WTC11 (cell line): ENCODE results near the gene TESK2. TPM values are rescaled to one million over a fixed set of nuclear protein-coding genes. Genes with fewer than 3 reads are reported as not detected.
"Not testable (repeated sequence)": the region's sequence is repeated elsewhere in the genome, so short reads cannot be mapped to it uniquely, and the experiment has no call there.

Source experiments
- ATAC-seq: fragments of 200-7000 bp; cut with Tn5 transposase; 2 replicates; pipeline ENCODE4 v1.10.0; 2021; ENCODE audit warnings: mild to moderate bottlenecking, moderate library complexity
- CTCF ChIA-PET: fragments of 300-600 bp; sonication (Branson Sonifier 250); formaldehyde crosslinking; loops from one replicate; lab custom pipeline; 2021; ENCODE audit warnings: antibody characterized with exemption; lab: Charles Lee
- POLR2A ChIA-PET: fragments of 350-600 bp; sonication (Branson Sonifier 250); formaldehyde crosslinking; loops from one replicate; lab custom pipeline; 2021; ENCODE audit warnings: antibody characterized with exemption; lab: Charles Lee
- DNase-seq: peaks from one replicate; pipeline ENCODE4 v3.0.0; 2021; ENCODE audit warnings: low spot score
- H3K27ac Mint-ChIP-seq: 2 replicates; pipeline ENCODE4 v1.8.0; 2021; ENCODE audit warnings: mixed read lengths
- H3K27me3 Mint-ChIP-seq: 2 replicates; pipeline ENCODE4 v1.8.0; 2021; ENCODE audit warnings: low read depth, mild to moderate bottlenecking, moderate library complexity, mixed read lengths
- H3K36me3 Mint-ChIP-seq: 2 replicates; pipeline ENCODE4 v1.8.0; 2021; ENCODE audit warnings: mixed read lengths
- H3K4me1 Mint-ChIP-seq: 2 replicates; pipeline ENCODE4 v1.8.0; 2022; ENCODE audit warnings: mixed read lengths
- H3K4me3 Mint-ChIP-seq: 2 replicates; pipeline ENCODE4 v1.8.0; 2021; ENCODE audit warnings: mild to moderate bottlenecking, moderate library complexity, mixed read lengths
- H3K9me3 Mint-ChIP-seq: 2 replicates; pipeline ENCODE4 v1.8.0; 2021; ENCODE audit warnings: mixed read lengths
- CREB1 ChIP-seq: sonication (generic); formaldehyde crosslinking; IDR thresholded peaks from 2 replicates; pipeline ENCODE4 v1.8.0; 2023; ENCODE audit warnings: mild to moderate bottlenecking, missing genetic modification reagents
- EMX1 ChIP-seq: fragments of 250-450 bp; sonication (Bioruptor Pico); IDR thresholded peaks from 2 replicates; pipeline ENCODE4 v1.8.0; 2021; ENCODE audit warnings: mild to moderate bottlenecking
- GRHL2 ChIP-seq: fragments of 250-450 bp; sonication (Bioruptor Pico); IDR thresholded peaks from 2 replicates; pipeline ENCODE4 v1.8.0; 2022; ENCODE audit warnings: mild to moderate bottlenecking, moderate library complexity; ENCODE audit not compliant: insufficient replicate concordance, severe bottlenecking
- HMGA2 ChIP-seq: fragments of 250-450 bp; sonication (Bioruptor Pico); IDR thresholded peaks from 2 replicates; pipeline ENCODE4 v1.4.0; 2021; ENCODE audit warnings: mild to moderate bottlenecking, moderate library complexity
- JUN ChIP-seq: sonication (generic); formaldehyde crosslinking; IDR thresholded peaks from 2 replicates; pipeline ENCODE4 v1.8.0; 2023; ENCODE audit warnings: mild to moderate bottlenecking, missing genetic modification reagents
- NFE2L1 ChIP-seq: sonication (generic); formaldehyde crosslinking; IDR thresholded peaks from 2 replicates; pipeline ENCODE4 v1.8.1; 2023; ENCODE audit warnings: missing genetic modification reagents
- NFYB ChIP-seq: sonication (generic); formaldehyde crosslinking; conservative IDR thresholded peaks from 2 replicates; pipeline ENCODE4 v1.8.0; 2022; ENCODE audit warnings: low read depth, missing genetic modification reagents
- OVOL2 ChIP-seq: fragments of 250-450 bp; sonication (Bioruptor Pico); IDR thresholded peaks from 2 replicates; pipeline ENCODE4 v1.9.0; 2021; ENCODE audit warnings: mild to moderate bottlenecking, borderline replicate concordance
- PRRX2 ChIP-seq: fragments of 250-450 bp; sonication (Bioruptor Pico); IDR thresholded peaks from 2 replicates; pipeline ENCODE4 v1.8.0; 2021; ENCODE audit warnings: mild to moderate bottlenecking
- RORB ChIP-seq: fragments of 250-450 bp; sonication (Bioruptor Pico); IDR thresholded peaks from 2 replicates; pipeline ENCODE4 v1.9.0; 2021; ENCODE audit warnings: mild to moderate bottlenecking
- SMAD3 ChIP-seq: sonication (generic); formaldehyde crosslinking; IDR thresholded peaks from 2 replicates; pipeline ENCODE4 v1.8.0; 2022; ENCODE audit warnings: missing genetic modification reagents, mild to moderate bottlenecking, borderline replicate concordance
- TCF7 ChIP-seq: sonication (generic); formaldehyde crosslinking; IDR thresholded peaks from 2 replicates; pipeline ENCODE4 v1.8.0; 2022; ENCODE audit warnings: mild to moderate bottlenecking, low read depth, missing genetic modification reagents, moderate library complexity
- ZNF232 ChIP-seq: sonication (generic); formaldehyde crosslinking; IDR thresholded peaks from 2 replicates; pipeline ENCODE4 v1.8.0; 2022; ENCODE audit warnings: mild to moderate bottlenecking, missing genetic modification reagents
- ZNF396 ChIP-seq: fragments of 250-450 bp; sonication (Bioruptor Pico); IDR thresholded peaks from 2 replicates; pipeline ENCODE4 v1.8.0; 2021; ENCODE audit warnings: mild to moderate bottlenecking, moderate library complexity, borderline replicate concordance
- ZNF671 ChIP-seq: fragments of 250-450 bp; sonication (Bioruptor Pico); IDR thresholded peaks from 2 replicates; pipeline ENCODE4 v1.8.0; 2021; ENCODE audit warnings: mild to moderate bottlenecking
- total RNA-seq: library from RNA; stranded (reverse); gene quantifications from 3 replicates; pipeline ENCODE4 v1.2.3, GENCODE V29; 2021
- TF ChIP-seq, protein P1 (sequence below): sonication (generic); formaldehyde crosslinking; IDR thresholded peaks from 2 replicates; pipeline ENCODE4 v1.8.1; 2023; ENCODE audit warnings: mild to moderate bottlenecking, missing genetic modification reagents
- TF ChIP-seq, protein P2 (sequence below): sonication (generic); formaldehyde crosslinking; conservative IDR thresholded peaks from 2 replicates; pipeline ENCODE4 v1.8.1; 2022; ENCODE audit warnings: mild to moderate bottlenecking, missing genetic modification reagents
- TF ChIP-seq, protein P3 (sequence below): sonication (generic); formaldehyde crosslinking; IDR thresholded peaks from 2 replicates; pipeline ENCODE4 v1.8.1; 2022; ENCODE audit warnings: low read depth, mild to moderate bottlenecking, moderate library complexity, missing genetic modification reagents, borderline replicate concordance
- TF ChIP-seq, protein P4 (sequence below): sonication (generic); formaldehyde crosslinking; IDR thresholded peaks from 2 replicates; pipeline ENCODE4 v1.8.1; 2022; ENCODE audit warnings: missing genetic modification reagents, borderline replicate concordance
- TF ChIP-seq, protein P5 (sequence below): sonication (generic); formaldehyde crosslinking; IDR thresholded peaks from 2 replicates; pipeline ENCODE4 v1.8.0; 2023; ENCODE audit warnings: mild to moderate bottlenecking, missing genetic modification reagents

TESK2 gene
- total RNA-seq, 1 experiment from 2014 or later, result 13.3 TPM

DNA sequence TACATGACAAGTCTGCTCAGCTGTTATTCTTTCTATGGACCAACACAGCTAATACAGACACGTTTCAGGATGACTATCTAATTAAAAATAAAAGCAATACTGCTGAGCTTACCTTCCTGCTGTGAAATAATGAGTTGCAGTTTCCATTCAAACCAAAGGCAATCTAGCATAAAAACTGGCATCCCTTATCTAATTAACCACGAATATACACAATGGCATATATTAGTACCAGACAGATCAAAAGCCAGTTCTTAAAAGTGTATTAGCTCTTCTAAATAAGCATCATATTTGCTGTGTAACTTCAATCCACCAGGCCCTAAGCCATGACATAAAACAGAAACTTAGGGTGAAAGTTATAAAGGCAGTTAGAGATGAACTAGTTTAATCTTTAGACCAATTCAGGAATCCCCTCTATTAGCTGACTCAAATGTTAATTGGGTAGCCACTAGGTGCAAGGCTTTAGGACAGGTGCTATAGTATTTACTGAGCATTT is 20.6 kb downstream of the TESK2 start:
- ChIA-PET POLR2A (no interaction called here), CTCF (interaction anchor here (1.2 kb wide), 1 partner anchor 110 kb away, joined by 4 read pairs; no protein-coding TSS in a partner anchor)
- Mint-ChIP-seq H3K4me3 (no peak overlapping the region), H3K27me3 (no peaks in the 10 kb centered on the region), H3K36me3 (no peaks in the 10 kb centered on the region), H3K9me3 (no peaks in the 10 kb centered on the region), H3K4me1 (no peaks in the 10 kb centered on the region), H3K27ac (no peak overlapping the region)
- TF ChIP-seq CREB1 (CRISPR knock-in tag) (no peak), SMAD3 (no peak), OVOL2 (CRISPR knock-in tag) (no peak), HMGA2 (CRISPR knock-in tag) (no peak), EMX1 (CRISPR knock-in tag) (no peak)
- TF ChIP-seq, protein P1, sequence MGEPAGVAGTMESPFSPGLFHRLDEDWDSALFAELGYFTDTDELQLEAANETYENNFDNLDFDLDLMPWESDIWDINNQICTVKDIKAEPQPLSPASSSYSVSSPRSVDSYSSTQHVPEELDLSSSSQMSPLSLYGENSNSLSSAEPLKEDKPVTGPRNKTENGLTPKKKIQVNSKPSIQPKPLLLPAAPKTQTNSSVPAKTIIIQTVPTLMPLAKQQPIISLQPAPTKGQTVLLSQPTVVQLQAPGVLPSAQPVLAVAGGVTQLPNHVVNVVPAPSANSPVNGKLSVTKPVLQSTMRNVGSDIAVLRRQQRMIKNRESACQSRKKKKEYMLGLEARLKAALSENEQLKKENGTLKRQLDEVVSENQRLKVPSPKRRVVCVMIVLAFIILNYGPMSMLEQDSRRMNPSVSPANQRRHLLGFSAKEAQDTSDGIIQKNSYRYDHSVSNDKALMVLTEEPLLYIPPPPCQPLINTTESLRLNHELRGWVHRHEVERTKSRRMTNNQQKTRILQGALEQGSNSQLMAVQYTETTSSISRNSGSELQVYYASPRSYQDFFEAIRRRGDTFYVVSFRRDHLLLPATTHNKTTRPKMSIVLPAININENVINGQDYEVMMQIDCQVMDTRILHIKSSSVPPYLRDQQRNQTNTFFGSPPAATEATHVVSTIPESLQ (CRISPR knock-in tag), result no peak
- TF ChIP-seq, protein P2, sequence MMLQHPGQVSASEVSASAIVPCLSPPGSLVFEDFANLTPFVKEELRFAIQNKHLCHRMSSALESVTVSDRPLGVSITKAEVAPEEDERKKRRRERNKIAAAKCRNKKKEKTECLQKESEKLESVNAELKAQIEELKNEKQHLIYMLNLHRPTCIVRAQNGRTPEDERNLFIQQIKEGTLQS, result no peak
- TF ChIP-seq, protein P3, sequence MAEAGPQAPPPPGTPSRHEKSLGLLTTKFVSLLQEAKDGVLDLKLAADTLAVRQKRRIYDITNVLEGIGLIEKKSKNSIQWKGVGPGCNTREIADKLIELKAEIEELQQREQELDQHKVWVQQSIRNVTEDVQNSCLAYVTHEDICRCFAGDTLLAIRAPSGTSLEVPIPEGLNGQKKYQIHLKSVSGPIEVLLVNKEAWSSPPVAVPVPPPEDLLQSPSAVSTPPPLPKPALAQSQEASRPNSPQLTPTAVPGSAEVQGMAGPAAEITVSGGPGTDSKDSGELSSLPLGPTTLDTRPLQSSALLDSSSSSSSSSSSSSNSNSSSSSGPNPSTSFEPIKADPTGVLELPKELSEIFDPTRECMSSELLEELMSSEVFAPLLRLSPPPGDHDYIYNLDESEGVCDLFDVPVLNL (CRISPR knock-in tag), result no peak
- no peak for ATAC-seq
- no peak for DNase-seq

DNA sequence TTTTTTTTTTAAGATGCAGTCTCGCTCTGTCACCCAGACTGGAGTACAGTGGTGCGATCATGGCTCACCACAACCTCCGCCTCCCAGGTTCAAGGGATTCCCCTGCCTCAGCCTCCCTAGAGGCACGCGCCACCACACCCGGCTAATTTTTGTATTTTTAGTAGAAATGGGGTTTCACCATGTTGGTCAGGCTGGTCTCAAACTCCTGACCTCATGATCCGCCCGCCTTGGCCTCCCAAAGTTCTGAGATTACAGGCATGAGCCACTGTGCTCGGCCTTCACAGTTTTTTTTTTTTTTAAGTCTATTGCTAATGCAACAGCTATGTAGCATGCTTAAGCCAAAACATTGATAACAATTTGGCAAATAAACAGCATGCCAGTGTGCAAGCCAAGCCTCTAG is 23.6 kb downstream of the TESK2 start:
- H3K27me3 Mint-ChIP-seq, DNase-seq, H3K4me1 Mint-ChIP-seq, H3K4me3 Mint-ChIP-seq, CTCF ChIA-PET, H3K36me3 Mint-ChIP-seq, H3K9me3 Mint-ChIP-seq, ATAC-seq, H3K27ac Mint-ChIP-seq: not testable (repeated sequence)
- POLR2A ChIA-PET, result interaction anchor here (0.7 kb wide), 1 partner anchor 12 kb away, joined by 6 read pairs; no protein-coding TSS in a partner anchor

DNA sequence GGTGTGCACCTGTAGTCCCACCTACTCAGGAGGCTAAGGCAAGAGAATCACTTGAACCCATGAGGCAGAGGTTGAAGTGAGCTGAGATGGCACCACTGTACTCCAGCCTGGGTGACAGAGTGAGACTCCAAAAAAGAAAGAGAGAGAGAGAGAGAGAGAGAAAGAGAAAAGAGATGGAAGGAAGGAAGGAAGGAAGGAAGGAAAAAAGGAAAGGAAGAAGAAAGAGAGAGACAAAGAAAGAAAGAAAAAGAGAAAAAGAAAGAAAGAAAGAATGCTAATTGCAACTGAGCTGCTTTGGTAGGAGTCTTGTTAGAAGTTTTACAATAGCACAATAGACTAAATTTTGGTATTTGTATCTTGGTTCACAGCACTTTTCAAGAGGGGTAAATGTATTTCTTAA is 25.7 kb downstream of the TESK2 start:
- no peak overlapping the region for H3K27ac Mint-ChIP-seq
- CTCF ChIA-PET, result no interaction called here
- TF ChIP-seq JUN, result no peak
- no peaks in the 10 kb centered on the region for H3K4me1 Mint-ChIP-seq
- no peak overlapping the region for H3K4me3 Mint-ChIP-seq
- H3K9me3 Mint-ChIP-seq, result no peaks in the 10 kb centered on the region
- H3K27me3 Mint-ChIP-seq, result no peaks in the 10 kb centered on the region
- no peak for DNase-seq
- POLR2A ChIA-PET, result no interaction called here
- ATAC-seq, result no peak
- H3K36me3 Mint-ChIP-seq, result no peaks in the 10 kb centered on the region

DNA sequence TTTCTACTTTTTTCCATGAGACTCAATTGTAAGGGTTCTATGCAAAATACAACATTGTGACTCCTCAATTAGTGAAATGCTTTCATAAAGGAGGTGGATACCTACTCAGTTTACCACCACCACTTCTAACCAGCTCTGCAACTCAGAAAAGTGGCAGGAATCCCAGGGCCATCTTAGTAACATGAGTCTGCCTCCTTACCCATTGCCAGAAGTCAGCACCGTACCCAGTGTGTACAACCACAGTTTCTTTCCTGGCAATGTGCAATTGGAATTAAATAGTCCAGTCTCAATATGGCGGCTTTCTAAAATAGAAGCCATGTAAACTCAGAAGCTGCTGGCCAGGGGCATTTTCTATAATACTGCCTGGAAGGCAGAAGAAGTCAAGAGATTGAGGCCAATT is 32.1 kb downstream of the TESK2 start:
- Mint-ChIP-seq H3K27me3 (no peaks in the 10 kb centered on the region), H3K36me3 (no peaks in the 10 kb centered on the region), H3K4me1 (peaks cover 16% of the 10 kb centered on the region), H3K4me3 (no peak overlapping the region), H3K9me3 (no peaks in the 10 kb centered on the region), H3K27ac (no peak overlapping the region)
- ATAC-seq, result no peak
- TF ChIP-seq TCF7 (CRISPR knock-in tag) (no peak), NFYB (no peak), RORB (no peak), EMX1 (CRISPR knock-in tag) (no peak), PRRX2 (CRISPR knock-in tag) (no peak), ZNF396 (no peak), NFE2L1 (CRISPR knock-in tag) (no peak), ZNF671 (no peak), GRHL2 (CRISPR knock-in tag) (no peak), ZNF232 (CRISPR knock-in tag) (no peak)
- TF ChIP-seq, protein P4, sequence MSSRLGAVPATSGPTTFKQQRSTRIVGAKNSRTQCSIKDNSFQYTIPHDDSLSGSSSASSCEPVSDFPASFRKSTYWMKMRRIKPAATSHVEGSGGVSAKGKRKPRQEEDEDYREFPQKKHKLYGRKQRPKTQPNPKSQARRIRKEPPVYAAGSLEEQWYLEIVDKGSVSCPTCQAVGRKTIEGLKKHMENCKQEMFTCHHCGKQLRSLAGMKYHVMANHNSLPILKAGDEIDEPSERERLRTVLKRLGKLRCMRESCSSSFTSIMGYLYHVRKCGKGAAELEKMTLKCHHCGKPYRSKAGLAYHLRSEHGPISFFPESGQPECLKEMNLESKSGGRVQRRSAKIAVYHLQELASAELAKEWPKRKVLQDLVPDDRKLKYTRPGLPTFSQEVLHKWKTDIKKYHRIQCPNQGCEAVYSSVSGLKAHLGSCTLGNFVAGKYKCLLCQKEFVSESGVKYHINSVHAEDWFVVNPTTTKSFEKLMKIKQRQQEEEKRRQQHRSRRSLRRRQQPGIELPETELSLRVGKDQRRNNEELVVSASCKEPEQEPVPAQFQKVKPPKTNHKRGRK (CRISPR knock-in tag), result no peak
- TF ChIP-seq, protein P5, sequence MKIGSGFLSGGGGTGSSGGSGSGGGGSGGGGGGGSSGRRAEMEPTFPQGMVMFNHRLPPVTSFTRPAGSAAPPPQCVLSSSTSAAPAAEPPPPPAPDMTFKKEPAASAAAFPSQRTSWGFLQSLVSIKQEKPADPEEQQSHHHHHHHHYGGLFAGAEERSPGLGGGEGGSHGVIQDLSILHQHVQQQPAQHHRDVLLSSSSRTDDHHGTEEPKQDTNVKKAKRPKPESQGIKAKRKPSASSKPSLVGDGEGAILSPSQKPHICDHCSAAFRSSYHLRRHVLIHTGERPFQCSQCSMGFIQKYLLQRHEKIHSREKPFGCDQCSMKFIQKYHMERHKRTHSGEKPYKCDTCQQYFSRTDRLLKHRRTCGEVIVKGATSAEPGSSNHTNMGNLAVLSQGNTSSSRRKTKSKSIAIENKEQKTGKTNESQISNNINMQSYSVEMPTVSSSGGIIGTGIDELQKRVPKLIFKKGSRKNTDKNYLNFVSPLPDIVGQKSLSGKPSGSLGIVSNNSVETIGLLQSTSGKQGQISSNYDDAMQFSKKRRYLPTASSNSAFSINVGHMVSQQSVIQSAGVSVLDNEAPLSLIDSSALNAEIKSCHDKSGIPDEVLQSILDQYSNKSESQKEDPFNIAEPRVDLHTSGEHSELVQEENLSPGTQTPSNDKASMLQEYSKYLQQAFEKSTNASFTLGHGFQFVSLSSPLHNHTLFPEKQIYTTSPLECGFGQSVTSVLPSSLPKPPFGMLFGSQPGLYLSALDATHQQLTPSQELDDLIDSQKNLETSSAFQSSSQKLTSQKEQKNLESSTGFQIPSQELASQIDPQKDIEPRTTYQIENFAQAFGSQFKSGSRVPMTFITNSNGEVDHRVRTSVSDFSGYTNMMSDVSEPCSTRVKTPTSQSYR (CRISPR knock-in tag), result no peak
- POLR2A ChIA-PET, result interaction anchor here (0.6 kb wide), 1 partner anchor 23 kb away, joined by 8 read pairs; no protein-coding TSS in a partner anchor
- DNase-seq, result no peak
- CTCF ChIA-PET, result no interaction called here
